GM13977 (cell line): ENCODE results near the gene ASGR1.
"Not testable (repeated sequence)": the region's sequence is repeated elsewhere in the genome, so short reads cannot be mapped to it uniquely, and the experiment has no call there.

Source experiments
- DNase-seq: peaks from one replicate; pipeline ENCODE4 v3.0.0; 2012; ENCODE audit warnings: low spot score
- CTCF ChIP-seq: IDR thresholded peaks from 2 replicates; pipeline ENCODE4 v1.5.1; 2012; ENCODE audit warnings: mild to moderate bottlenecking, control low read depth; ENCODE audit not compliant: insufficient read depth; ENCODE audit errors: extremely low read depth, missing control alignments
- in situ Hi-C: fragments of 300-500 bp; cut with MboI; formaldehyde crosslinking; loops from one replicate; pipeline ENCODE4 v1.12.0; 2022; ENCODE audit warnings: low sequenced_read_pairs, low pct_unique_long_range_greater_than_20kb, mixed read lengths, inconsistent platforms; ENCODE audit not compliant: unreplicated experiment

ASGR1 gene

GRCh38 chr17:7174603-7175326 lies 4.4 kb downstream of the ASGR1 start:
- in situ Hi-C loops: no loop called here
- peak; percentile 18 for DNase-seq
- no peak for TF ChIP-seq CTCF

GRCh38 chr17:7173687-7174602 lies 5.2 kb downstream of the ASGR1 start:
- peak; percentile 66 for DNase-seq
- in situ Hi-C loops: no loop called here

GRCh38 chr17:7172522-7173191 lies 6.5 kb downstream of the ASGR1 start:
- in situ Hi-C loops, DNase-seq: not testable (repeated sequence)

More at GRCh38 chr17:7173687-7174602, 5.2 kb downstream of the ASGR1 start:
- TF ChIP-seq CTCF: peak; percentile 37

GRCh38 chr17:7169565-7169908 lies 9.6 kb downstream of the ASGR1 start:
- DNase-seq, in situ Hi-C loops: not testable (repeated sequence)

- in situ Hi-C loops, DNase-seq: not testable (repeated sequence)
Observed at GRCh38 chr17:7168841-7169564, 10.2 kb downstream of the ASGR1 start.

GRCh38 chr17:7167832-7168231 lies 11.3 kb downstream of the ASGR1 start:
- in situ Hi-C loops: no loop called here
- DNase-seq: no peak
- TF ChIP-seq CTCF: no peak

- no peak for TF ChIP-seq CTCF
- no peak for DNase-seq
- in situ Hi-C loops: no loop called here
Observed at GRCh38 chr17:7166873-7167272, 12.3 kb downstream of the ASGR1 start.

- in situ Hi-C loops, DNase-seq: not testable (repeated sequence)
Observed at GRCh38 chr17:7159571-7159970, 19.6 kb downstream of the ASGR1 start.

GRCh38 chr17:7158424-7158823 lies 20.7 kb downstream of the ASGR1 start:
- DNase-seq, in situ Hi-C loops: not testable (repeated sequence)
